Activated CD4-positive, alpha-beta memory T cell treated with anti-CD3 and anti-CD28 coated beads, Interleukin-2, amount 10 ng/mL, durations not matched to agents 7 days and 5 days (primary cell): ENCODE measurements around the gene PYGO2. TPM values are rescaled to one million over a fixed set of nuclear protein-coding genes. Genes with fewer than 3 reads are reported as not detected.

ENCODE experiments used
- CTCF ChIA-PET: fragments of 350-600 bp; sonication (Branson Sonifier 250); formaldehyde crosslinking; loops from one replicate; lab custom pipeline; 2021; ENCODE audit warnings: antibody characterized with exemption, inconsistent platforms; lab: Charles Lee
- POLR2A ChIA-PET: fragments of 350-600 bp; sonication (Branson Sonifier 250); formaldehyde crosslinking; loops from one replicate; lab custom pipeline; 2021; ENCODE audit warnings: antibody characterized with exemption; lab: Charles Lee
- DNase-seq: peaks from one replicate; pipeline ENCODE4 v3.0.0-alpha.2; 2020
- H3K27ac Mint-ChIP-seq: one replicate; pipeline ENCODE4 v1.8.0; 2021; ENCODE audit warnings: mild to moderate bottlenecking, mixed read lengths
- H3K27me3 Mint-ChIP-seq: one replicate; pipeline ENCODE4 v1.8.0; 2021; ENCODE audit warnings: mixed read lengths
- H3K36me3 Mint-ChIP-seq: one replicate; pipeline ENCODE4 v1.8.0; 2021; ENCODE audit warnings: low read depth, mixed read lengths
- H3K4me1 Mint-ChIP-seq: one replicate; pipeline ENCODE4 v1.8.0; 2021; ENCODE audit warnings: mixed read lengths
- H3K4me3 Mint-ChIP-seq: one replicate; pipeline ENCODE4 v1.8.0; 2021; ENCODE audit warnings: mild to moderate bottlenecking, mixed read lengths
- H3K9me3 Mint-ChIP-seq: one replicate; pipeline ENCODE4 v1.8.0; 2021; ENCODE audit warnings: mixed read lengths
- total RNA-seq, 2 experiments: library from RNA; stranded (reverse); gene quantifications; one replicate each; pipeline ENCODE4 v1.2.3, GENCODE V29; 2021

Gene PYGO2
- total RNA-seq, 2 experiments from 2014 or later, result 48.7 to 49.7 TPM

- CTCF ChIA-PET, result interaction anchor here (0.9 to 6.4 kb wide), 4 partner anchors 12 to 42 kb away, joined by 5 to 40 read pairs (median 21); partner anchors contain the start of genes PBXIP1 and PYGO2
- Mint-ChIP-seq H3K36me3 (peaks cover 39% of the 10 kb centered on the region), H3K4me3 (no peak overlapping the region), H3K4me1 (peaks cover 43% of the 10 kb centered on the region), H3K9me3 (no peaks in the 10 kb centered on the region), H3K27me3 (no peaks in the 10 kb centered on the region), H3K27ac (no peak overlapping the region)
- POLR2A ChIA-PET, result interaction anchor here (0.6 to 5.1 kb wide), 27 partner anchors 8 to 368 kb away, joined by 3 to 62 read pairs (median 7); partner anchors contain the start of genes ADAM15, FLAD1, LENEP and PBXIP1
- peak; percentile 96 for DNase-seq
Measured at GRCh38 chr1:154974808-154975408, 13.3 kb upstream of the PYGO2 start.

DNA sequence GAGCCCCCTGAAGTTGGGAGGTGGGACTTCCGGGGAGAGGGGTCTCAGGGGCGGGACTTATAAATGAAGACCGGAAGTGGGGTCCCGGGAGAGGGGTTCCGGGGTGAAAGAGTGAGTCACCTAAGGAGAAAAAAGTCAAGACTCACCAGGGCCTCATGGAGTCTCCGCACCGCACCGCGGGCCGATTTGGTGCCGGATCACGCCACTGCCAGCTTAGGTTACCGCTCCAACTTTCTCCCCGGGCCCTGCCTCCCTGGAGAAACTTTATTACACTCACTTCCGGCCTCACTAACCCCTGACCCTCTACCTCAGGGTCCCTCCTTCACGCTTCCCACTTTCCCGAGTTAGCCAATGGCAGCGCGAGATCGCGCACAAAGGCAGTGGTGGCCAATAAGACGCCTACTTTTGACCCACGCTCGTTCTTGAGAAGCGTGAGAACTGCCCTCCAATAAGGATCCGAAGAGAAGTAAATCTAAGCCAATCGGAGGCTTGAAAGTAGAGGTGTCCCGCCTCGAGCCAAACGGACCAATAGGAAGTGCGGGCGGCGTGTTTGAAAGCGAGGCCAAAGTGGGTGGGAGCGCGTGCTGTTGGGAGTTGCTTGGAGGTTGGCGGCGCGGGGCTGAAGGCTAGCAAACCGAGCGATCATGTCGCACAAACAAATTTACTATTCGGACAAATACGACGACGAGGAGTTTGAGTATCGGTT is 12.7 kb upstream of the PYGO2 start, which contains the start of gene CKS1B:
CKS1B (plus strand) TSS at position 580 of the 706 bp plus-strand sequence; CDS start at position 645, 65 bp downstream.
- Mint-ChIP-seq H3K27me3 (no peaks in the 10 kb centered on the region), H3K4me1 (peaks cover 45% of the 10 kb centered on the region), H3K27ac (no peak within 1 kb of the TSS), H3K36me3 (peaks cover 40% of the 10 kb centered on the region), H3K9me3 (no peaks in the 10 kb centered on the region), H3K4me3 (no peak within 1 kb of the TSS)
- DNase-seq, result peak; percentile 97
- ChIA-PET CTCF (interaction anchor here (0.6 to 6.4 kb wide), 15 partner anchors 9 to 305 kb away, joined by 3 to 40 read pairs (median 5); partner anchors contain the start of genes ADAM15, FLAD1, PBXIP1 and PYGO2), POLR2A (interaction anchor here (0.8 to 5.1 kb wide), 29 partner anchors 9 to 369 kb away, joined by 3 to 62 read pairs (median 7); partner anchors contain the start of genes ADAM15, FLAD1, LENEP and PBXIP1)

GRCh38 chr1:154973344-154974101 is 11.9 kb upstream of the PYGO2 start:
- H3K9me3 Mint-ChIP-seq, result no peaks in the 10 kb centered on the region
- peaks cover 47% of the 10 kb centered on the region for H3K4me1 Mint-ChIP-seq
- H3K27me3 Mint-ChIP-seq, result no peaks in the 10 kb centered on the region
- H3K4me3 Mint-ChIP-seq, result no peak overlapping the region
- POLR2A ChIA-PET, result interaction anchor here (0.7 to 5.1 kb wide), 26 partner anchors 9 to 368 kb away, joined by 3 to 62 read pairs (median 8); partner anchors contain the start of genes ADAM15, FLAD1, LENEP and PBXIP1
- CTCF ChIA-PET, result interaction anchor here (0.6 to 6.4 kb wide), 17 partner anchors 10 to 304 kb away, joined by 3 to 40 read pairs (median 4); partner anchors contain the start of genes ADAM15, FLAD1, KRTCAP2 and PYGO2
- H3K27ac Mint-ChIP-seq, result no peak overlapping the region
- peak; percentile 96 for DNase-seq
- H3K36me3 Mint-ChIP-seq, result peaks cover 40% of the 10 kb centered on the region

GRCh38 chr1:154972517-154973343 is 11.1 kb upstream of the PYGO2 start:
- no peak overlapping the region for H3K4me3 Mint-ChIP-seq
- H3K27ac Mint-ChIP-seq, result no peak overlapping the region
- H3K36me3 Mint-ChIP-seq, result peaks cover 39% of the 10 kb centered on the region
- H3K9me3 Mint-ChIP-seq, result no peaks in the 10 kb centered on the region
- H3K4me1 Mint-ChIP-seq, result peaks cover 50% of the 10 kb centered on the region
- H3K27me3 Mint-ChIP-seq, result no peaks in the 10 kb centered on the region
- DNase-seq, result no peak
- ChIA-PET CTCF (interaction anchor here (0.6 to 6.4 kb wide), 14 partner anchors 10 to 303 kb away, joined by 3 to 40 read pairs (median 5); partner anchors contain the start of genes ADAM15, FLAD1, KRTCAP2 and PYGO2), POLR2A (interaction anchor here (0.7 to 5.1 kb wide), 19 partner anchors 8 to 367 kb away, joined by 3 to 62 read pairs (median 12); partner anchors contain the start of genes FLAD1, LENEP, PBXIP1 and PYGO2)

GRCh38 chr1:154972213-154972516 is 10.6 kb upstream of the PYGO2 start:
- POLR2A ChIA-PET, result interaction anchor here (0.9 to 3.9 kb wide), 5 partner anchors 8 to 44 kb away, joined by 4 to 34 read pairs (median 10); partner anchors contain the start of genes FLAD1, PBXIP1 and PYGO2
- no peak for DNase-seq

GRCh38 chr1:154971341-154971998 is 9.9 kb upstream of the PYGO2 start:
- peaks cover 52% of the 10 kb centered on the region for H3K4me1 Mint-ChIP-seq
- DNase-seq, result no peak
- peak overlapping the region; percentile 16 for H3K4me3 Mint-ChIP-seq
- peaks cover 43% of the 10 kb centered on the region for H3K36me3 Mint-ChIP-seq
- H3K27ac Mint-ChIP-seq, result peak overlapping the region; percentile 62
- CTCF ChIA-PET, result interaction anchor here (0.6 to 6.4 kb wide), 9 partner anchors 9 to 412 kb away, joined by 3 to 40 read pairs (median 7); partner anchors contain the start of genes PBXIP1 and PYGO2
- no peaks in the 10 kb centered on the region for H3K27me3 Mint-ChIP-seq
- POLR2A ChIA-PET, result interaction anchor here (0.9 to 3.9 kb wide), 6 partner anchors 10 to 45 kb away, joined by 4 to 34 read pairs (median 12); partner anchors contain the start of genes FLAD1, PBXIP1 and PYGO2
- H3K9me3 Mint-ChIP-seq, result no peaks in the 10 kb centered on the region

More at GRCh38 chr1:154972213-154972516, 10.6 kb upstream of the PYGO2 start:
- Mint-ChIP-seq H3K27me3 (no peaks in the 10 kb centered on the region), H3K4me1 (peaks cover 51% of the 10 kb centered on the region), H3K4me3 (no peak overlapping the region), H3K36me3 (peaks cover 39% of the 10 kb centered on the region), H3K27ac (no peak overlapping the region), H3K9me3 (no peaks in the 10 kb centered on the region)
- CTCF ChIA-PET, result interaction anchor here (0.6 to 6.4 kb wide), 10 partner anchors 9 to 413 kb away, joined by 3 to 40 read pairs (median 7); partner anchors contain the start of genes ADAM15, FLAD1, PBXIP1 and PYGO2

DNA sequence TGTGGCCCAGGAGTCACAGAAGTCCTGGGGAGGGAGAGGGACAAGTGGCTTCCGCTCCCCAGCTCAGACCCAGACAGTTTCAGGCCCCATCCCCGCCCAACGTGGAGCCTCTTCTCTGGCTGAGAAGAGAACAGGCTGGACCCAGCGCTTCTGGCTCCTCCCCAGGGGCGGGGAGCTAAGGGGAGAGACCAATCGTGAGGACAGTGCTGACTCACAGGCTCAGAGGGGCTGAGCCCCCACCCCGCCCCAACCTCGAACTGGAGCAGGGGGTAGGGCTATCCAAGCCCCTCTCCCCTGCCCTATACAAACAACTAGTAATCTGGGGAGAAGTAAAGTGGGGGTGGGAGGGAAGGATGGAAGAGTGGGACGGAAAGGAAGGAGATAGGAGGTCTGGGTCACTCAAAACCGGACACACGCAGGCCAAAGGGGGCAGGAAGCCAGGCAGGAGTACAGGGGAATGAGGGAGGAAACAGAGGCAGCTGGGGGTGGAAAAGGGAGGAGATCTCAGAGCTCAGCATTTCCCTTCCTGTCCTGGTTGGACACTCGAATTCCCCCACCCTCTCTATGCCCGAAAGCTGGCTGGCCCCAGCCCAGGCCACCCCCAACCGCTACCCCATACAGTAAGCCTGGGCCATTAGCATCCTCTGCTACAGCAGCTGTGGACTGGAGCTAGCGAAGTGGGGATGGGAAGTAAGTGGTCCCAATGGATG is 9.2 kb upstream of the PYGO2 start, which contains the start of gene SHC1:
SHC1 (minus strand) TSS at position 117 of the 710 bp plus-strand sequence. CDS start 221 bp downstream, outside the sequence.
- H3K27ac Mint-ChIP-seq, result peak within 1 kb of the TSS; percentile 62
- H3K27me3 Mint-ChIP-seq, result no peaks in the 10 kb centered on the region
- H3K4me3 Mint-ChIP-seq, result peak within 1 kb of the TSS; percentile 16
- H3K4me1 Mint-ChIP-seq, result peaks cover 52% of the 10 kb centered on the region
- POLR2A ChIA-PET, result interaction anchor here (0.7 to 3.9 kb wide), 7 partner anchors 10 to 45 kb away, joined by 3 to 34 read pairs (median 10); partner anchors contain the start of genes FLAD1, PBXIP1, PMVK and PYGO2
- peaks cover 46% of the 10 kb centered on the region for H3K36me3 Mint-ChIP-seq
- no peaks in the 10 kb centered on the region for H3K9me3 Mint-ChIP-seq
- CTCF ChIA-PET, result interaction anchor here (1.0 to 3.7 kb wide), 8 partner anchors 8 to 411 kb away, joined by 3 to 24 read pairs (median 6); partner anchors contain the start of genes FLAD1, PBXIP1 and PYGO2
- peak; percentile 44 for DNase-seq

DNA sequence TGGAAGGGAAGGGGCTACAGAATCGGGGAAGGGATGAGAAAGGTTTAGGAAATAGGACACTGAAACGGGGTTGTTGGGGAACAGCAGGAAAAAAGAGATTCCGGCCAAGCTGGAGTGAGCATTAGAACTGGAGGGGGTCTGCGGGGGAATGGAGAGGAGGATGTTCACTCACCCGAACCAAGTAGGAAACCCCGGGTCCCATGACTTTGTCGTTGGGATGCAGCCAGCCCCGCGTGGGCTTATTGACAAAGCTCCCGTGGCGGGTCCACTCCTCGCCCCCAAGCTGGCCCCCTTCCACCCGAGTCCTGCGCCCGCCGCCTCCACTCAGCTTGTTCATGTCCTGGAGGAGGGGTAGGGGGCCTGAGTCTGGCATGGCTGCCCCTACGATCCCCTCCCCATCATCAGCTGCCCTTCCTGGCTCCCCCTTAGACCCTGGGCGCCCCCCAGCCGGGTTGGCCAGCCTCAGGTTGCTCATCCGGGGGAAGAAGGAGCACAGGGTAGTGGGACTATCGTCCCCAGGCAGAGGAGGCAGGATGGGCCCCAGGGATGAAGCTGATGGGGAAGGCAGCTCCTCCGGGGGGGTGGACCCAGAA is 8.4 kb upstream of the PYGO2 start:
- Mint-ChIP-seq H3K9me3 (no peaks in the 10 kb centered on the region), H3K4me3 (no peak overlapping the region), H3K4me1 (peaks cover 55% of the 10 kb centered on the region), H3K27ac (no peak overlapping the region), H3K36me3 (peaks cover 53% of the 10 kb centered on the region), H3K27me3 (no peaks in the 10 kb centered on the region)
- no peak for DNase-seq
- POLR2A ChIA-PET, result interaction anchor here (0.7 to 3.9 kb wide), 8 partner anchors 9 to 46 kb away, joined by 3 to 34 read pairs (median 7); partner anchors contain the start of genes FLAD1, PBXIP1, PMVK and PYGO2
- CTCF ChIA-PET, result interaction anchor here (0.5 to 1.9 kb wide), 5 partner anchors 13 to 74 kb away, joined by 3 to 10 read pairs (median 4); partner anchors contain the start of gene FLAD1

DNA sequence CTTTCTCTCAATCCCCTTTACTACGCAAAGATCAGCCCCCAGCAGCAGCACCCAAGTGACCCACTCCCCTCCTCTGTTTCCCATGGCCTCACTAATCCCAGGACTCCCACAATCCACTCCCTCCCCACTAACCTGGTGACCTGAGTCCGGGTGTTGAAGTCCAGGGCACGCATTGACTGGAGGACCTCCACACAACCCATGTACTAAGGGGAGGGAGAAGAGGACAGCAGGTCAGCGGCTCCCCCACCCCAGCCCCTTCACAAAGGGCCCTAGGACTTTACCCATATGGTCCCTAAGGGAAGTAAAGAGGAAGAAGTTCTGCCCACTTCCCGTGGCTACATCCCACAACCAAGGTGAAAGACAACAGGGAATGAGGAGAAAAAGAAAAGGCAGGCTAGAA is 7.7 kb upstream of the PYGO2 start:
- peaks cover 57% of the 10 kb centered on the region for H3K4me1 Mint-ChIP-seq
- ChIA-PET CTCF (interaction anchor here (1.7 kb wide), 1 partner anchor 25 kb away, joined by 4 read pairs; no protein-coding TSS in a partner anchor), POLR2A (interaction anchor here (0.9 to 3.9 kb wide), 3 partner anchors 8 to 46 kb away, joined by 3 to 34 read pairs (median 13); partner anchors contain the start of genes FLAD1 and PYGO2)
- H3K27me3 Mint-ChIP-seq, result no peaks in the 10 kb centered on the region
- DNase-seq, result no peak
- H3K4me3 Mint-ChIP-seq, result no peak overlapping the region
- peaks cover 57% of the 10 kb centered on the region for H3K36me3 Mint-ChIP-seq
- H3K27ac Mint-ChIP-seq, result peak overlapping the region; percentile 40
- H3K9me3 Mint-ChIP-seq, result no peaks in the 10 kb centered on the region
